ENCODE results near the gene ZNF528. TPM values are rescaled to one million over a fixed set of nuclear protein-coding genes. Genes with fewer than 3 reads are reported as not detected.

The ZNF528 gene
- 0.05 to 0.39 TPM (median 0.17 TPM) in 4 of 5 replicates, not detected in the other for total RNA-seq (2022; extraction: Qiagen RNA extraction)

DNA sequence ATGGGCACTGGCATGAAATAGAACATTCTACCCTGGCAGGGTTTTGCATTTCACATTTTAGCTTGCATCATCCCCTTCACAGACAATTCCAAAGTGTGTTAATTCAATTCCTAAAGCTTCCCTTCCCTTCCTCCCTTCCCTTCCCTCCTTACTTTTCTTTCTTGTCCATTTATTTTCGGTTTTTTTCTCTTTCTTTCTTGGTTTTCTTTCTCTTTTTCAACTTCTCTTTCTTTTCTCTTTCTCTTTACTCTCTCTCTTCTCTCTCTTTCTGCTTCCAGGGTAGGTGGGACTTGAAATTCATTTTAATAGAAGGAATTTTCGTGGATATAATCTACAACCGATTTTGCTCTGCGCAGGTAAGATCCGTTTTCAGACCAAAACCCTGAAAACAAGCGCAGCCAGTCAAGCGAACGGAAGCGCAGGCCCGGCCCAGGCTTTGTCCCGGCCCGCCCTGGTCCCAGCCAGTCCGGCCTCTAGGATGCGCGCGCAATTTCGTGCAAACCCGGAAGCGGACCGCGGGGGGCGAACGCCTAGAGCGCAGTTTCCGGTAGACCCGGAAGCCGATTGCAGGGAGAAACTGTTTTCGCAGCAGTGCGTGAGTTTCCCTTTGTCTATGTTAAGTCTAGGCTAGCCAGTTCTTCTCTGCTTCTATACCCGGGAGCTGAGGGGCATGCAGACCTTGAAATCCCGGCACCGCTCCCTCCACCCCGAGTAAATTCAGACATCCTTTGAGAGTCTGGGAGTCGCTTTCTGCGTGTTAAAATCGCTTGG lies at the start of gene ZNF528:
TSS of gene ZNF528 (plus strand) at position 540 of the 771 bp plus-strand sequence. CDS start 4,165 bp downstream, outside the sequence.

DNA sequence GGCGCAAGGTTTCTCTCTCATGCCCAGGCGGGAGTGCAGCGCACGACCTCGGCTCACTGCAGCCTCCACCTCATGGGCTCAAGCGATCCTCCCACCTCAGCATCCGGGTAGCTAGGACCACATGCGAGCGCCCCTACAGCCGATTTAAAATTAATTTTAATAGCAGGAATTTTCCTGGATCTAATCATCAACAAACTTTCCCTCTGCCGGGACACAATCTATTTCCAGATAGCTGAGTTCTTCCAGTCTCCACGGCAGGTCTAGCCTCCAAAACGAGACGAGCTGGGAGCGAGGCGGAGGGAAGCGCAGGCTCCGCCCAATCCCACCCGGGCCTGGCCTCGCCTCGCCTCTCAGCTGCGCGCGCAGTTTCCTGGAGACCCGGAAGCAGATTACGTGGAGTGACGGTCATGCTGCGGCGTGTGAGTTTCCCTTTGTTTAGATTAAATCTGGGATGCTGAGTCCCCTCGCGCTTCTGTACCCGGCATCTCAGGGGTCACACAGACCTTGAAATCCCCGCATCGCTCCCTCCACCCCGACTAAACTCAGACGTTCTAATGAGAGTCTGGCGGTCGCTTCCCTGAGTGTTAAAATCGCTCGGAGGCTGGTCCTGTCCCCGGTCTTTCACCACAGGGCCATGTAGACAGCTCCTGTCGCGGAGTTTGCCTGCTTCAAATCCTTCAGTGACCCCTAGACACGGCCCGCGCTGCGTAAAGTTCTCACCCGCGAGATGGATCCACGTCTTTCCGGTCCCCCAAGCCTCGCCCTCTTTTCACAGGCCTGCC lies 27.9 kb upstream of the ZNF528 start, which contains the start of gene ZNF880:
TSS of gene ZNF880 (plus strand) at position 365 of the 782 bp plus-strand sequence. CDS start at position 408, 43 bp downstream.

DNA sequence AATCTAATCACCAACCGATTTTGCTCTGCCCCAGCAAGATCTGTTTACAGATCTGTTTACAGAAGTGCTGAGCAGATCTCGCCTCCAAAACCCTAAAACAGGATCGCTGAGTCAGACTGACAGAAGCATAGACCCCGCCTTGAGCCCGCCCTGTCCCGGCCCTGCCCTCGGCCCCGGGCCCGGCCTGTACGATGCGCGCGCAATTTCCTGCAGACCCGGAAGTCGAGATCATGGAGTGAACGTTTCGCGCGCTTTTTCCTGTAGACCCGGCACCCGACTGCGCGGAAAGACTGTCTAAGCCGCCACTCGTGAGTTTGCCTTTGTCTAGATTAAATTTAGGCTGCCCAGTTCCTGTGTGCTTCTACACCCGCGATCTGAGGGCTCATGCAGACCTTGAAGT lies 31.3 kb downstream of the ZNF528 start, which contains the start of gene ZNF534:
TSS of gene ZNF534 (plus strand) at position 212 of the 400 bp plus-strand sequence. CDS start 2,327 bp downstream, outside the sequence.

DNA sequence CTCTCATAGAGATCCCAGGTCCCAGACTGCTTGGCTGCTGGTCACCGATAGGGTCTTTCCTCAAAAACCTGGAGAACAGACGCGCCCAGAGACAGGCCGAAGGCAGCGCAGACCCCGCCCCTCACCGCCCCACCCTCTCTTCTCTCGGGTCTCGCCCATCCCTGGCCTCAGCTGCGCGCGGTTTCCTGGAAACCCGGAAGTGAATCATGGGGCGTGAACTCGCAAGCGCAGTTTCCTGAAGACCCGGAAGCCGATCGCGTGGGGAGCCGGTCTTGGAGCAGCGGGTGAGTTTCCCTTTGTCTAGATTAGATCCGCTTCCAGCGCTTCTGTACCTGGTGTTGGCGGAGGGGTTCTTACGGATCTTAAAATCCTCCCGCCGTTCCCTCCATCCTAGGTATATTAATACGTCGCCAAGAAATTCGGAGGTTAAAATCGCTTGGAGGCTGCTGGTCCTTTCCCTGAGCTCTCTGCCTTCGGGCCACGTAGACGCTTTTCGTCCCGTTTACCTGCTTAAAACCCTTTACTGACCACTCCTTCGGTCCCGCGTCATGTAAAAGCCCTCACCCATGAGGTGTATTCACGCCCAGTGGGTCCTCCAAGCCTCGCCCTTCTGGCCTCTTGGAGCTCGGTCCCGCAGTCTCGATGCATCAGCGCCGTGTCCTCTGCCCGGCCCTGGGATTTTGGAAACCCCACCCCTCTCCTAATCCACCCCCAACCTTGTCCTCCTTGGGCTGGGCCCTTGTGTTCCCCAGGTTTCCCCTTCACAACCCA lies 55.9 kb downstream of the ZNF528 start, which contains the start of gene ZNF578:
TSS of gene ZNF578 (plus strand) at position 230 of the 771 bp plus-strand sequence. CDS start 48,293 bp downstream, outside the sequence.

Other genes starting within 250 kb of the ZNF528 start
- gene ZNF836, start 226.2 kb upstream of the ZNF528 start, total RNA-seq (2022; extraction: Qiagen RNA extraction): 0.41 to 1.6 TPM (median 0.61 TPM) in 5 replicates
- gene PPP2R1A, start 207.8 kb upstream of the ZNF528 start, total RNA-seq (2022; extraction: Qiagen RNA extraction): 207 to 312 TPM (median 302 TPM) in 5 replicates
- 7.5 to 11.5 TPM (median 9.5 TPM) in 5 replicates for gene ZNF766, start 128.3 kb upstream of the ZNF528 start, total RNA-seq (2022; extraction: Qiagen RNA extraction)
- 7.0 to 16.7 TPM (median 16.1 TPM) in 5 replicates for gene ZNF480, start 100.7 kb upstream of the ZNF528 start, total RNA-seq (2022; extraction: Qiagen RNA extraction)
- gene ZNF610, start 61.6 kb upstream of the ZNF528 start, total RNA-seq (2022; extraction: Qiagen RNA extraction): not detected in 5 replicates
- gene ZNF880, start 27.9 kb upstream of the ZNF528 start, total RNA-seq (2022; extraction: Qiagen RNA extraction): 0.39 to 1.3 TPM (median 0.81 TPM) in 5 replicates
- gene ZNF534, start 31.3 kb downstream of the ZNF528 start, total RNA-seq (2022; extraction: Qiagen RNA extraction): not detected in 5 replicates
- gene ZNF578, start 55.7 kb downstream of the ZNF528 start, total RNA-seq (2022; extraction: Qiagen RNA extraction): not detected in 5 replicates
- gene ZNF808, start 129.8 kb downstream of the ZNF528 start, total RNA-seq (2022; extraction: Qiagen RNA extraction): 0.06 to 0.24 TPM (median 0.20 TPM) in 5 replicates
- gene ZNF701, start 172.4 kb downstream of the ZNF528 start, total RNA-seq (2022; extraction: Qiagen RNA extraction): 0.11 to 0.28 TPM (median 0.21 TPM) in 5 replicates
- gene ZNF83, start 240.5 kb downstream of the ZNF528 start, total RNA-seq (2022; extraction: Qiagen RNA extraction): 0.05 to 0.28 TPM (median 0.15 TPM) in 4 of 5 replicates, not detected in the other